ENCODE data around the gene GARIN5A.
"Not testable (repeated sequence)": the region's sequence is repeated elsewhere in the genome, so short reads cannot be mapped to it uniquely, and the experiment has no call there.

Gene GARIN5A

DNA sequence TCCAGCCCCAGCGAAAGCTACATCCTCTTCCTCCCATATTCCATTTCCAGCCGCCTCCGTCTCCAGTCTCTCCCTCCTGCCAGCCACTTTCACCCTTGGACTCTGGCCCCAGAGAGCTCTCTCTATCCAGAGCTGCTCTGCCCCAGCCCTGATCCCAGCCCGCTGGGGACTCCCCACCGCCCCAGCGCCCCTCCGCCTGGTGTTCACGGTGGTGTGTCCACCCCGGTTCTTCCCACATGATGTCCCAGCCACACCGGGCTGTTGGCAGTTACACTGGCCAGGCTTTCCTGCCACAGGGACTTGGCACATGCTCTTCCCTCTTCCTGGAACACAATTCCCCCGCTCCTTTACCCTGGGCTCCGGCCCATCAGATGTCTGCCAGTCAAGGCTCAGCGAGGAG, 11.6 kb downstream of the GARIN5A start:
- DNase-seq (ENCODE audit: low read depth in 3 of 3) = no peak

- no peak for DNase-seq (ENCODE audit: low read depth in 3 of 3)
Observed at GRCh38 chr19:50464348-50464747, 12.3 kb downstream of the GARIN5A start.

DNA sequence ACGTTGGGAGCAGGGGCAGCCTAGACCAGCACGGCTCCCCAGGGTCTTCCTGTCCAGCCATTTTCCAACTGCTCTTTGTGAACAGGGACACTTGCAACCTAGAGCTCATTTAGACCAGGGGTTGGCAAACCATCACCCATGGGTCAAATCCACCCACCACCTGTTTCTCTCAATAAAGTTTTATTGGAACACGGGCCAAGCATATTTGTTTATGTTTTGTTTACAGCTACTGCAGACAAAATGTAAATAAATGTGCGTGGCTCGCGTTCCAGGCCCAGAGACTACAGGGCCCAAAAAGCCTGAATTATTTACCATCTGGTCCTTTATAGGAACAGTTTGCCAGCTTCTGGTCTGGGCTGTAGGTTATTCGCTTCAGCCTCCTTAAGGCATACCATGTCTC, 13.7 kb downstream of the GARIN5A start:
- no peak for DNase-seq (ENCODE audit: low read depth in 3 of 3)

DNA sequence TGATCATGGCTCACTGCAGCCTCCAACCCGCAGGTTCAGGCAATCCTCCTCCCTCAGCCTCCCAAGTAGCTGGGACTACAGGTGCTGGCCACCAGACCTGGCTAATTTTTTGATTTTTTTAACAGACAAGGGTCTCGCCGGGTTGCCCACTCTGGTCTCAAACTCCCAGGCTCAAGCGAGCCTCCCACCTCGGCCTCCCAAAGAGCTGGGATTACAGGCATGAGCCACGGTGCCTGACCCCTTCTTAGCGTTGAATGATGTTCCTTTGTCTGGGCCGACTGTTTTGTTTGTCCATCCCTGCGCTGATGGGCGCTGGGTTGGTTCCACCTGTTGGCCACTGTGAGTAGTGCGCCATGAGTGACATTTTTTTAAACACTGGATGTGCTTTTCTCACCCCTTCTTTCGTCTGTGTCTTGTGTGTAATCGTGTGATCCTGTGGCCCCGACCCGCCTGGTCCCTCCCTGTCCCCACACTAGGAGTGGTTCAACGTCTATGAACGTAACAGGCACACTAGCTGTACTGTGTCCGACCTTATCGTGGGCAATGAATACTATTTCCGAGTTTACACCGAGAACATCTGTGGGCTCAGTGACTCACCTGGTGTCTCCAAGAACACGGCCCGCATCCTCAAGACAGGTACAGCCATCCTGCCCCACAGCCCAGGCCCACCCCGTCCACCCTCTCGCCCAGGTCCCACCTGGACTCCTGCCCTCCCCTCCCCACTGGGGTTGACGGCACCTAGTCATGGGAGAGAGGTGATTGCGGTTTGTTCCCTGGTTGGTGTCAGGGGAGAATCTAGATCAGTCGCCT, 15.4 kb downstream of the GARIN5A start:
- DNase-seq (ENCODE audit: low read depth in 3 of 3) = peak in 2 of 3 experiments; percentile 37 to 58

GRCh38 chr19:50460161-50460765, 16.4 kb downstream of the GARIN5A start:
- DNase-seq (ENCODE audit: low read depth in 3 of 3) = peak in 1 of 3 experiments; percentile 9

DNA sequence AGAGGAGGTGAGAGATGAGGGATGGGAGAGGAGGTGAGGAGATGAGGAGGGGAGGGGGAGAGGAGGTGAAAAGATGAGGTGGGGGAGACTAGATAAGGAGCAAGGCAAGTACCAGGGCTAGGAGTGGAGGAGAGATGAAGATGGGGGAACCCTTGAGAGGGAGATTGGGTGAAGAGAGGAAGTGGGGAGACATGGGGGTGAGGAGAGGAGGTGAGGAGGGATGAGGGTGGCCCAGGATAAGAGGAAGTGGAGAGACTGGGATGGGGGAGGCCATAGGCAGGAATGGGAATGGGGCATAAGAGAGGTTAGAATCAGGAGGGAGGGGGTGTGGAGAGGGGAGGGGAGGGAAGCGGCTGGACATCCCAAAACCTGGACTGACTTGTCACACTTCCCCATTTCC, 17.0 kb downstream of the GARIN5A start:
- DNase-seq (ENCODE audit: low read depth in 3 of 3) = no peak

DNA sequence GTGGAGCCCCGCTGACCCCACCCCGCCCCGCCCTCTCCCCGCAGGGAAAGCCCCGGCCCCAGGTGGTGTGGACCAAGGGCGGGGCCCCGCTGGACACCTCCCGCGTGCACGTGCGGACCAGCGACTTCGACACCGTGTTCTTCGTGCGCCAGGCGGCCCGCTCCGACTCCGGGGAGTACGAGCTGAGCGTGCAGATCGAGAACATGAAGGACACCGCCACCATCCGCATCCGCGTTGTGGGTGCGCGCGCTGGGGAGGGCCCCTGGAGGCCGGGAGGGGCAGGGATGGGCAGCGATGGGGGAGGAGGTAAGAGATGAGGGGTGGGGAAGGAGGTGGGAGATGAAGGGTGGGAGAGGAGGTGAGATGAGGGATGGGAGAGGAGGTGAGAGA, 17.6 kb downstream of the GARIN5A start:
- DNase-seq (ENCODE audit: low read depth in 3 of 3) = no peak

- no peak for DNase-seq (ENCODE audit: low read depth in 3 of 3)
Observed at GRCh38 chr19:50458396-50459066, 18.1 kb downstream of the GARIN5A start.

DNA sequence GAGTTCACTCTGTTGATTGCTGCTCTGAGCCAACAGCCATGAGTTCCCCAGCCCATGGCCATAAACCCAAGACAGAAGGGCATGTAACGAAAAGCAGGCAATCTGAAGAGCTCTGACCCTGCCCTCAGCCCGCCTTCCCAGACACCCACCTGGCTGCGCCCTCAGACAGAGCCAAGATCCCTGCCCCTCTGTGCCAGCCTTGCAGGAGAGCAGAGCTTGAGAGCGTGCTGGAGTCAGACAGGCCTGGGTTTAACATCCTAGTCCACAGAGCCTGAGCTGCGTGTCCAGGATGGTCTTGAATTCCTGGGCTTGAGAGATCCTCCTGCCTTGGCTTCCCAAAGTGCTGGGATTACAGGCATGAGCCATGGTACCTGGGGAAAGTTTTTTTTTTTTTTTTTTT, 19.3 kb downstream of the GARIN5A start:
- DNase-seq (ENCODE audit: low read depth in 3 of 3) = no peak

DNA sequence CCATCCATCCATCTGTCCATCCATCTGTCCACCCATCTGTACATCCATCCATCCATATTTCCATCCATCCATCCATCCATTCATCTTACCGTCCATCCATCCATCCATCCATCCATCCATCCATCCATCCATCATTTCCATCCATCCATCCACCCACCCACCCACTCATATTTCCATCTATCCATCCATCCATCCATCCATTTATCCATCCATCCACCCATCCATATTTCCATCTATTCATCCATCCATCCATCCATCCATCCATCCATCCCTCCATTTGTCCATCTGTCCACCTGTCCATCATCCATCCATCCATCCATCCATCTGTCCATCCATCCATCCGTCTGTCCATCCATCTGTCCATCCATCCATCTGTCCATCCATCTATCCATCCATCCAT, 20.7 kb downstream of the GARIN5A start:
- DNase-seq (ENCODE audit: low read depth in 3 of 3) = no peak

DNA sequence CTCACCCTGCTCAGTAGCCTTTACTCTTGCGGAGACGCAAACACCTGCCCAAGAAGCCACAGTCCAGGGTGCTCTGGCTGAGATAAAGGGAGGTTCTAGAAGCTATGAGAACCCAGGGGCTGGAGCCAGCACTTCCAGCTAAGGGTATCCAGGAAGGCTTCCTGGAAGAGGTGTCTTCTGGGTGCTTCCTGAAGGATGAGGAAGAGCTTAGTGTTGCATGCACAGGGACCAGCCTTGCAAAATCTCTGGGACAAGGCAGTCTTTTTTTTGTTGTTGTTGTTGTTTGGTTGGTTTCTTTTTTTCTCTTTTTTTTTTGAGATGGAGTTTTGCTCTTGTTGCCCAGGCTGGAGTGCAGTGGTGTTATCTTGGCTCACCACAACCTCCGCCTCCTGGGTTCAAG, 23.4 kb downstream of the GARIN5A start:
- no peak for DNase-seq (ENCODE audit: low read depth in 3 of 3)

DNA sequence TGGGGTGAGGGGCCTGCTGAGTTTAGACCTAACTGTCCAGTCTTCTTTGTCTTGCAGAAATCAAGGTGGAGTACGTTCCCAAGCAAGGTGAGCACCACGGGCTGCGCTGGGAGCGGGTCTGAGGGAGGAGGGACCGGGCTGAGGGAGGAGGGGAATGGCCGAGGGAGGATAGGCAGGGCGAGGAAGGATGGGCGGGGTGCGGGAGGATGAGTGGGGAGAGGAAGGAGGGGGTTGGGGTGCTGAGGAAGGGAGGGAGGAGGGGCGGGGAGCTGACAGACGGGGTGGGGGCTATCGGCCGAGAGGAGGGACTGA, 25.5 kb downstream of the GARIN5A start:
- DNase-seq (ENCODE audit: low read depth in 3 of 3) = no peak

DNA sequence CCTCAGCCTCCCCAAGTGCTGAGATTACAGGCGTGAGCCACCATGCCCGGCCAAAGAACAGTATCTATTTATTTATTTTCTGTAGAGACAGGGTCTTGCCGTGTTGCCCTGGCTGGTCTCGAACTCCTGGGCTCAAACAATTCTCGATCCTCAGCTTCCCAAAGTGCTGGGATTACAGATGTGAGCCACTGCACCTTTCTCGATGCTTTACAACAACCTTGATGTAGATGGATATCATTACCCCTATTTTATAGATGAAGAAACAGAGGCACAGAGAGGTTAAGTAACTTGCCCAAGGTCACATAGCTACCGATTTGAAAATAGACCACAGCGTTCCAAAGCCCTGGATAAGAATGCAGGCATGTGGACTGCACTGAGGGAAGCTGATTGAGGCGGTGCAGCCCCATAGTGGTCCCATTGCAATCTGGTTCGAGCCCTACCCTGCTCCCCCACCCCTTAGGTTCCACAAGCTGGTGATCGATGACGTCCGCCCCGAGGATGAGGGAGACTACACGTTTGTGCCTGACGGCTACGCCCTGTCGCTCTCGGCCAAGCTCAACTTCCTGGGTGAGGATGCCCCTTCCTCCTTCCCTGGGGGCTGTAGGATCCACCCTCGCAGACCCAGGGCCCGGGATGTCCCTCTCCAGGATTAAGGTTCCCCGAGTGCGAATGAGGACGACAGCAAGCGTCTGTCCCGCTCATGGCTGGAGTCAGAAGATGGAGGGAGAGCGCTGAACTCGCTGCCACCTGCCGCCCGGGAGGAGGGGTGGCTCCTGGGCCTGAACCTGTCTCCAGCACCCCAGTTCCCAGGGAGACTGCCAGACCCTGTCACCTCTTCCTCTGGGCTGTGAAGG, 26.1 kb downstream of the GARIN5A start:
- DNase-seq (ENCODE audit: low read depth in 3 of 3) = no peak

GRCh38 chr19:50449236-50449899, 27.3 kb downstream of the GARIN5A start:
- DNase-seq (ENCODE audit: low read depth in 3 of 3) = no peak

- no peak for DNase-seq (ENCODE audit: low read depth in 3 of 3)
Observed at GRCh38 chr19:50447750-50448149, 28.9 kb downstream of the GARIN5A start.

DNA sequence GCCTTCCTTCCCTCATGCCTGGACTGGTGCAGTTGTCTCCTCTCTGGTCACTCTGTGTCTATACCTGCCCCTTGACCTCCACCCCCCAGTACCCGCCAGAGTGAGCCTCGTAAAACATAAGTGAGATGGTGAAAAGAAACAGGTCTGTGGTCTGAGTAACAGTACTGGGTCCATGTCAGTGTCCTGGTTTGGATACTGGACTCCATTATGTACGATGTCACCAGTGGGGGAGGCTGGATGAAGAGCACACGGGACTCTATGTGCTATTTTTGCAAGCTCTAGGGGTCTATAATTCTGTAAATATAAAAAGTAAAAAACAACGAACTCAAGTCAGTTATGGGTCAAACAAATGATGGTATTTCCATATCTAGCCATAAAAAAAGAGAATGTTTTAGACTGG, 29.6 kb downstream of the GARIN5A start:
- DNase-seq (ENCODE audit: low read depth in 3 of 3) = no peak

DNA sequence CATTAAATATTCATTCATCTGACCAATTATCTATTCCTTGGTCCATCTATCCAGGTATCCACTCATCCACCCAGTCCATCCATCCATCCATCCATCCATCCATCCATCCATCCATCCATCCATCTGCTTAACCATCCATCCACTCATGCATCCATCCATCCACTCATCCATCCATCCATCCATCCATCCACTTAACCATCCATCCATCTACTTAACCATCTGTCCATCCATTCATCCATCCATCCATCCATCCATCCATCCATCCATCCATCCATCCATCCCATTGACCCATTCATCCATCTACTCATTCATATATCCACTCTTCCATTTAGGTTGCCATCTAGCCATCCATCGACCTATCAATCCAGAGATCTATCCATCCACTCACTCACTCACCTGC, 32.6 kb downstream of the GARIN5A start:
- no peak for DNase-seq (ENCODE audit: low read depth in 3 of 3)

DNA sequence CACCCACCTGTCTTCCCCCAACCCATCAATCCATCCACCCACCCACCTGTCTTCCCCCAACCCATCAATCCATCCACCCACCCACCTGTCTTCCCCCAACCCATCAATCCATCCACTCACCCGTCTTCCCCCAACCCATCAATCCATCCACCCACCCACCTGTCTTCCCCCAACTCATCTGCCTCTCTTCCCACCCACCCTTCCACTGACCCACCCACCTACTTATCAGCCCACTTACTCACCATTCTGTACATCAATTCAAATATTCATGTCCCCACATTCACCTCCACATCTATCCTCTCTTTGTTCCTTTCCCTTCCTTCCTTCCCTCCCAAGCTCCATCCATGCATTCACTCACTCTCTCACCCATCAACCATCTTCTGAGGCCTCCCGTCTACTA, 37.5 kb downstream of the GARIN5A start:
- not testable (repeated sequence) for DNase-seq (ENCODE audit: low read depth in 3 of 3)

DNA sequence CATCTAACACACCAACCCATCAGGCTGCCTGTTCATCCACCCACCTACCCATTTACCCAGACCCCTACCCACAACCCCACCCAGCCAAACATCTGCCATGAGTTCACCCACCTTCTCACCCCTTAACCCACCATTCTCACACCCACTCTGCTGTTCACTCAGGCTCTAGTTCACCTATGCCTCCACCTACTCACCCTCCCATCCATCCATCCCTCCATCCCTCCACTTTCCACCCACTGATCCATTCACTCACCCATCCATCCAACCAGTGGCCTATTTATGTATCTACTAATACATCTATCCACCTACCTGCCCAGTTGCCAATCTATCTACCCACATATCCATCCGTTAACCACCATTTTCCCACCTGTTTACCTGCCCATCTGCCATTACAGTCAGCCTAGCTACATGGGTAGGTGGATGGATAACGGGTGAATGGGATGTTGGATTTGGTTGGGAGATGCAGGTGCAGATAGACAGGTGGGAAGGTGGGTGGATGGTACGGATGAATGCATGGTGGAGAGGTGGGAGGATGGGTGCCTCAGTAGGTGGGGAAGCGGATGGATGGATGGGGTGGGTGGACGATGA, 38.7 kb downstream of the GARIN5A start:
- no peak for DNase-seq (ENCODE audit: low read depth in 3 of 3)

GRCh38 chr19:50435627-50436026, 41.0 kb downstream of the GARIN5A start:
- DNase-seq (ENCODE audit: low read depth in 3 of 3) = no peak

DNA sequence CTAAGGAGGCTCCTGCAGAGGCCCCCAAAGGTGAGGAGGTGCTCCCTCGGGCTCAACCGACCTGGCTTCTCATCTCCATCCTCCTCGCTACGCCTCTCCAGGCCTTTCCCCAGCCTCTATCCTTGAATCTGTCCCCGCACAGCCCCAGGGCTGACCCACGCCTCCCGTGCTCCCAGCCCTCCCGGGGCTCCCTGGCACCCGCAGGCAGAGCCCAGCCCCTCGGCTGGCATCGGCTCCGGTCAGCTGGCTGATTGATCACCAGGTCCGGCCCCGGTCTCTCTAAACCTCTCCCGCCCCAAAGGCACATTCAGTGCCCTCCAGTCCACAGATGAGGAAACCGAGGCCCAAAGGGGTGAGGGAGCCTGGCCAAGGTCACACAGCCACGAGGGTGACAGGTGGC, 41.4 kb downstream of the GARIN5A start:
- DNase-seq (ENCODE audit: low read depth in 3 of 3) = no peak

All from stimulated activated CD4-positive, alpha-beta T cell treated with anti-CD3 and anti-CD28 coated beads, TNF-alpha, amount 100 ng/mL, for 24 hours (primary cell).